MM.1S (cell line): ENCODE data around the gene LATS2.

Experiments used
- DNase-seq: peaks from one replicate; pipeline ENCODE4 v3.0.0-alpha.2; 2015
- H2AFZ ChIP-seq: fragments of 300-600 bp; sonication (generic); 2 replicates; pipeline ENCODE4 v1.6.0; 2016; ENCODE audit warnings: antibody characterized with exemption, low read length
- H3F3A ChIP-seq: fragments of 300-600 bp; sonication (generic); 2 replicates; pipeline ENCODE4 v1.6.1; 2016; ENCODE audit warnings: mild to moderate bottlenecking, antibody characterized with exemption, low read length, moderate library complexity, mixed read lengths; ENCODE audit not compliant: insufficient read depth
- H3K27ac ChIP-seq: fragments of 300-600 bp; sonication (generic); 2 replicates; pipeline ENCODE4 v1.5.1; 2016; ENCODE audit warnings: mild to moderate bottlenecking, low read length
- H3K27me3 ChIP-seq: fragments of 300-600 bp; sonication (generic); replicated peaks from 2 replicates; pipeline ENCODE4 v1.6.0; 2016; ENCODE audit warnings: low read length; ENCODE audit not compliant: insufficient read depth
- H3K36me3 ChIP-seq: fragments of 300-600 bp; sonication (generic); replicated peaks from 2 replicates; pipeline ENCODE4 v1.6.1; 2016; ENCODE audit warnings: mild to moderate bottlenecking, low read length, mixed read lengths; ENCODE audit not compliant: insufficient read depth
- H3K4me1 ChIP-seq: fragments of 300-600 bp; sonication (generic); 2 replicates; pipeline ENCODE4 v1.6.1; 2016; ENCODE audit warnings: low read length, mixed read lengths
- H3K4me2 ChIP-seq: fragments of 300-600 bp; sonication (generic); 2 replicates; pipeline ENCODE4 v1.6.0; 2016; ENCODE audit warnings: low read depth, low read length
- H3K4me3 ChIP-seq: fragments of 300-600 bp; sonication (generic); 2 replicates; pipeline ENCODE4 v1.5.1; 2016; ENCODE audit warnings: low read length, mixed read lengths
- H3K79me2 ChIP-seq: fragments of 300-600 bp; sonication (generic); 2 replicates; pipeline ENCODE4 v1.6.1; 2016; ENCODE audit warnings: mixed run types, low read length, mixed read lengths
- H3K9ac ChIP-seq: fragments of 300-600 bp; sonication (generic); 2 replicates; pipeline ENCODE4 v1.6.1; 2016; ENCODE audit warnings: low read length, mixed read lengths
- H3K9me2 ChIP-seq: fragments of 300-600 bp; sonication (generic); replicated peaks from 2 replicates; pipeline ENCODE4 v1.6.1; 2016; ENCODE audit warnings: mild to moderate bottlenecking, low read length, mixed read lengths; ENCODE audit not compliant: insufficient read depth
- H3K9me3 ChIP-seq: fragments of 300-600 bp; sonication (generic); replicated peaks from 2 replicates; pipeline ENCODE4 v1.6.1; 2016; ENCODE audit warnings: mild to moderate bottlenecking, low read length, mixed read lengths; ENCODE audit not compliant: insufficient read depth
- H4K20me1 ChIP-seq: fragments of 300-600 bp; sonication (generic); 2 replicates; pipeline ENCODE4 v1.6.1; 2016; ENCODE audit warnings: mild to moderate bottlenecking, low read length, moderate library complexity, mixed read lengths; ENCODE audit not compliant: insufficient read depth
- EZH2 ChIP-seq: fragments of 300-600 bp; sonication (generic); optimal IDR thresholded peaks from 2 replicates; pipeline ENCODE3; 2017; ENCODE audit warnings: low read depth, mild to moderate bottlenecking, antibody characterized with exemption, low read length, mixed read lengths
- EZH2phosphoT487 ChIP-seq: fragments of 300-600 bp; sonication (generic); IDR thresholded peaks from 2 replicates; pipeline ENCODE4 v1.6.1; 2018; ENCODE audit warnings: antibody characterized with exemption, low read length
- TF ChIP-seq, protein P1 (sequence below): fragments of 300-600 bp; sonication (generic); IDR thresholded peaks from 2 replicates; pipeline ENCODE4 v1.5.1; 2016; ENCODE audit warnings: antibody characterized with exemption, low read length, mixed read lengths

LATS2 gene

DNA sequence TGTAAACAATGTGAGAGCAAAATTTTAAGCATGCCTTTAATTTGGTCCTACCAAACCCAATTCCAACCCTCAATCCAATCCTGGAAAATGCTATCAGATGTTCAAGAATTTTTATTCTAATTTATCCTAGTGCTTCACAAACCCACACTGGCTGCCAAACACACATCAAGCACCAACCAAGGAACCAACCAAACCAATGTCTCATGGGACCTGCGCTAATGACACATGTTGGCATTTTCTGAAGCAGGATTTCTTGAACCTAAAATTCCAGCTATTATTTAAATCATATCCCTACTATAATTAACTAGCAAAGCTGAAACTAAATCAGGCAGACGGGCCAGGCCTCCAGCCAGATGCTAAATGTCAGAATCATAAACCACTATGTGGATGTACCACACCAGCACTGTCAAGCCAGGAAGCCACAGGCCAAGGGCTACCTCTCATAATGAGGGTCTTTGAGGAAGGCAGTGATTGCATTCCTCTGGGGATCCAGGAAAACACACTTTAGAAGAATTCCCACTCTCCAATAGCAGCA, 5.8 kb downstream of the LATS2 start:
- H3K4me1 ChIP-seq = no peaks in the 10 kb centered on the region
- H3K9ac ChIP-seq = no peak overlapping the region
- no peaks in the 10 kb centered on the region for H3K79me2 ChIP-seq
- H3K27me3 ChIP-seq = no peaks in the 10 kb centered on the region
- no peak overlapping the region for H3K4me2 ChIP-seq
- TF ChIP-seq EZH2phosphoT487 (no peak), EZH2 (no peak)
- TF ChIP-seq, protein P1, sequence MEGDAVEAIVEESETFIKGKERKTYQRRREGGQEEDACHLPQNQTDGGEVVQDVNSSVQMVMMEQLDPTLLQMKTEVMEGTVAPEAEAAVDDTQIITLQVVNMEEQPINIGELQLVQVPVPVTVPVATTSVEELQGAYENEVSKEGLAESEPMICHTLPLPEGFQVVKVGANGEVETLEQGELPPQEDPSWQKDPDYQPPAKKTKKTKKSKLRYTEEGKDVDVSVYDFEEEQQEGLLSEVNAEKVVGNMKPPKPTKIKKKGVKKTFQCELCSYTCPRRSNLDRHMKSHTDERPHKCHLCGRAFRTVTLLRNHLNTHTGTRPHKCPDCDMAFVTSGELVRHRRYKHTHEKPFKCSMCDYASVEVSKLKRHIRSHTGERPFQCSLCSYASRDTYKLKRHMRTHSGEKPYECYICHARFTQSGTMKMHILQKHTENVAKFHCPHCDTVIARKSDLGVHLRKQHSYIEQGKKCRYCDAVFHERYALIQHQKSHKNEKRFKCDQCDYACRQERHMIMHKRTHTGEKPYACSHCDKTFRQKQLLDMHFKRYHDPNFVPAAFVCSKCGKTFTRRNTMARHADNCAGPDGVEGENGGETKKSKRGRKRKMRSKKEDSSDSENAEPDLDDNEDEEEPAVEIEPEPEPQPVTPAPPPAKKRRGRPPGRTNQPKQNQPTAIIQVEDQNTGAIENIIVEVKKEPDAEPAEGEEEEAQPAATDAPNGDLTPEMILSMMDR = no peak
- H3K9me3 ChIP-seq = no peaks in the 10 kb centered on the region
- no peak overlapping the region for H2AFZ ChIP-seq
- no peak overlapping the region for H3K4me3 ChIP-seq
- no peaks in the 10 kb centered on the region for H3K9me2 ChIP-seq
- H3K27ac ChIP-seq = no peak overlapping the region
- DNase-seq = no peak
- no peaks in the 10 kb centered on the region for H4K20me1 ChIP-seq
- no peaks in the 10 kb centered on the region for H3K36me3 ChIP-seq
- no peaks in the 10 kb centered on the region for H3F3A ChIP-seq

DNA sequence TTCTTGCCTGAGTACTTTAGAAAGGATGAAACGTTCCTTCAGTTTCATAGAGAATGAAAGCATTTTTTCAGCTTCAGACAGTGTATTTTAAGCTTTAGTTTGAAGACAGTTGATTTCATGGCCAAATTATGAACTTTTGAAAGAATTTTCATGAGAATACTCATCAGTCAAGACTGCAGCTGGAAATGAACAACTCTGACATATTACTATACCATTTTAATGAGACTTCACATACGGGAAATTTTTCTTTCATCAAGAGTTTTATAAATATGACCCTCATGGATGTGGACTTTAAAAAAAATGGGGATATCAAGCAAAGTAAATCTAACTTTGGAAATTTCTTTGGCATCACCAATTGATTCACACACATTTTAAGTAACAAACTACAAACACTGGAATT, 6.4 kb downstream of the LATS2 start:
- H3K36me3 ChIP-seq = no peaks in the 10 kb centered on the region
- no peak overlapping the region for H3K27ac ChIP-seq
- TF ChIP-seq EZH2 = no peak
- TF ChIP-seq, protein P1 = no peak
- TF ChIP-seq EZH2phosphoT487 = no peak
- H3K9ac ChIP-seq = no peak overlapping the region
- H3F3A ChIP-seq = no peaks in the 10 kb centered on the region
- no peaks in the 10 kb centered on the region for H3K9me2 ChIP-seq
- H2AFZ ChIP-seq = no peak overlapping the region
- no peaks in the 10 kb centered on the region for H3K9me3 ChIP-seq
- no peaks in the 10 kb centered on the region for H3K27me3 ChIP-seq
- DNase-seq = no peak
- H3K4me1 ChIP-seq = no peaks in the 10 kb centered on the region
- H4K20me1 ChIP-seq = no peaks in the 10 kb centered on the region
- no peaks in the 10 kb centered on the region for H3K79me2 ChIP-seq
- H3K4me3 ChIP-seq = no peak overlapping the region
- H3K4me2 ChIP-seq = 0 out of 2 replicates have a peak overlapping the region, but pooled peaks have one; percentile 15

DNA sequence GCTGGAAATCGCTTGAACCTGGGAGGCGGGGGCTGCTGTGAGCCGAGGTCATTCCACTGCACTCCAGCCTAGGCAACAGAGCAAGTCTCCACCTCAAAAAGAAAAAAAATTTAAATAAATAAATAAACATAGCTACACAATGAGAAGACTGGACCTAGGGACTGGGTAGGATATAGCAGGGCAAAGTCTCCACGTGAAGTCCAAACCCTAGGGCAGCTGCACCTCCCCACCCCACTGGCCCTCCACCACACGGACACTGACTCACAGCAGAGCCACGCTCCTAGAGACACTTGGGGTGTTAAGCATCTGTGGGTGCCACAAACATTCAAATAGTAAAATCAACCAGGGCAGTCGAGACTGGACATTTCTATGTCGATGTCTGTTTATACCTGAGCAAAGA, 7.1 kb downstream of the LATS2 start:
- H3K9ac ChIP-seq = no peak overlapping the region
- H3K27me3 ChIP-seq = no peaks in the 10 kb centered on the region
- no peaks in the 10 kb centered on the region for H3K9me2 ChIP-seq
- no peaks in the 10 kb centered on the region for H3F3A ChIP-seq
- no peaks in the 10 kb centered on the region for H3K9me3 ChIP-seq
- no peaks in the 10 kb centered on the region for H4K20me1 ChIP-seq
- no peak overlapping the region for H3K4me2 ChIP-seq
- no peak overlapping the region for H3K27ac ChIP-seq
- H3K4me3 ChIP-seq = no peak overlapping the region
- no peak overlapping the region for H2AFZ ChIP-seq
- no peaks in the 10 kb centered on the region for H3K79me2 ChIP-seq
- no peak for DNase-seq
- H3K36me3 ChIP-seq = no peaks in the 10 kb centered on the region
- no peak for TF ChIP-seq EZH2phosphoT487
- no peak for TF ChIP-seq EZH2
- TF ChIP-seq, protein P1 = no peak
- no peaks in the 10 kb centered on the region for H3K4me1 ChIP-seq
